ENCODE data around the gene SRSF2.
"Not testable (repeated sequence)": the region's sequence is repeated elsewhere in the genome, so short reads cannot be mapped to it uniquely, and the experiment has no call there.

Gene SRSF2

GRCh38 chr17:76713765-76714164, 23.4 kb downstream of the SRSF2 start:
- Histone ChIP-seq H3K9me3 (ENCODE audit: control insufficient read depth in 5 of 5, low read length in 5 of 5) (no peaks in the 10 kb centered on the region), H3K27ac (ENCODE audit: low read depth, low read length) (no peak overlapping the region), H3K4me1 (ENCODE audit: control insufficient read depth in 5 of 5, insufficient read depth in 5 of 5, low read length in 5 of 5) (peaks cover 6 to 52% (median 47%) of the 10 kb centered on the region in 5 donors), H3K9ac (ENCODE audit: low read length in 5 of 5) (no peak overlapping the region), H3K4me3 (ENCODE audit: low read depth in 1 of 5, low read length in 5 of 5) (no peak overlapping the region), H3K27me3 (ENCODE audit: control insufficient read depth in 5 of 5, insufficient read depth in 4 of 5, low read length in 5 of 5) (no peaks in the 10 kb centered on the region), H3K36me3 (ENCODE audit: control insufficient read depth in 5 of 5, insufficient read depth in 5 of 5, low read length in 5 of 5) (peaks cover under 1 to 52% (median 46%) of the 10 kb centered on the region in 5 donors)

GRCh38 chr17:76712321-76712720, 24.8 kb downstream of the SRSF2 start:
- H3K27me3 ChIP-seq (ENCODE audit: control insufficient read depth in 5 of 5, insufficient read depth in 4 of 5, low read length in 5 of 5); H3K9ac ChIP-seq (ENCODE audit: low read length in 5 of 5); H3K4me3 ChIP-seq (ENCODE audit: low read depth in 1 of 5, low read length in 5 of 5); H3K9me3 ChIP-seq (ENCODE audit: control insufficient read depth in 5 of 5, low read length in 5 of 5); H3K27ac ChIP-seq (ENCODE audit: low read depth, low read length): not testable (repeated sequence)
- Histone ChIP-seq H3K36me3 (ENCODE audit: control insufficient read depth in 5 of 5, insufficient read depth in 5 of 5, low read length in 5 of 5) (peaks cover 0 to 38% (median 34%) of the 10 kb centered on the region in 5 donors), H3K4me1 (ENCODE audit: control insufficient read depth in 5 of 5, insufficient read depth in 5 of 5, low read length in 5 of 5) (peaks cover 14 to 65% (median 60%) of the 10 kb centered on the region in 5 donors)

GRCh38 chr17:76710863-76711611, 26.1 kb downstream of the SRSF2 start, which contains the start of gene MXRA7:
TSS of gene MXRA7 (minus strand) at chr17:76710965. CDS start at chr17:76710946, 19 bp downstream.
- Histone ChIP-seq H3K9me3 (ENCODE audit: control insufficient read depth in 5 of 5, low read length in 5 of 5) (no peaks in the 10 kb centered on the region), H3K36me3 (ENCODE audit: control insufficient read depth in 5 of 5, insufficient read depth in 5 of 5, low read length in 5 of 5) (peaks cover 0 to 26% (median 23%) of the 10 kb centered on the region in 5 donors), H3K27me3 (ENCODE audit: control insufficient read depth in 5 of 5, insufficient read depth in 4 of 5, low read length in 5 of 5) (no peaks in the 10 kb centered on the region), H3K4me3 (ENCODE audit: low read depth in 1 of 5, low read length in 5 of 5) (peak within 1 kb of the TSS; percentile 70 to 77 (median 73)), H3K9ac (ENCODE audit: low read length in 5 of 5) (peak within 1 kb of the TSS; percentile 63 to 82 (median 78)), H3K27ac (ENCODE audit: low read depth, low read length) (peak within 1 kb of the TSS; percentile 95), H3K4me1 (ENCODE audit: control insufficient read depth in 5 of 5, insufficient read depth in 5 of 5, low read length in 5 of 5) (peaks cover 14 to 56% (median 53%) of the 10 kb centered on the region in 5 donors)

- peak overlapping the region; percentile 70 to 77 (median 73) for H3K4me3 ChIP-seq (ENCODE audit: low read depth in 1 of 5, low read length in 5 of 5)
- peaks cover 0 to 18% (median 15%) of the 10 kb centered on the region in 5 donors for H3K36me3 ChIP-seq (ENCODE audit: control insufficient read depth in 5 of 5, insufficient read depth in 5 of 5, low read length in 5 of 5)
- peaks cover 14 to 48% (median 47%) of the 10 kb centered on the region in 5 donors for H3K4me1 ChIP-seq (ENCODE audit: control insufficient read depth in 5 of 5, insufficient read depth in 5 of 5, low read length in 5 of 5)
- peak overlapping the region; percentile 63 to 82 (median 67) for H3K9ac ChIP-seq (ENCODE audit: low read length in 5 of 5)
- not testable (repeated sequence) for H3K27me3 ChIP-seq (ENCODE audit: control insufficient read depth in 5 of 5, insufficient read depth in 4 of 5, low read length in 5 of 5); H3K9me3 ChIP-seq (ENCODE audit: control insufficient read depth in 5 of 5, low read length in 5 of 5)
- H3K27ac ChIP-seq (ENCODE audit: low read depth, low read length): peak overlapping the region; percentile 95
Measured at GRCh38 chr17:76709951-76710862, 26.9 kb downstream of the SRSF2 start.

- Histone ChIP-seq H3K9ac (ENCODE audit: low read length in 5 of 5) (peak overlapping the region; percentile 63 to 82 (median 67)), H3K36me3 (ENCODE audit: control insufficient read depth in 5 of 5, insufficient read depth in 5 of 5, low read length in 5 of 5) (peaks cover 0 to 15% (median 13%) of the 10 kb centered on the region in 5 donors), H3K27ac (ENCODE audit: low read depth, low read length) (peak overlapping the region; percentile 95), H3K4me3 (ENCODE audit: low read depth in 1 of 5, low read length in 5 of 5) (peak overlapping the region; percentile 70 to 77 (median 73)), H3K9me3 (ENCODE audit: control insufficient read depth in 5 of 5, low read length in 5 of 5) (no peaks in the 10 kb centered on the region), H3K27me3 (ENCODE audit: control insufficient read depth in 5 of 5, insufficient read depth in 4 of 5, low read length in 5 of 5) (no peaks in the 10 kb centered on the region), H3K4me1 (ENCODE audit: control insufficient read depth in 5 of 5, insufficient read depth in 5 of 5, low read length in 5 of 5) (peaks cover 14 to 45% (median 41%) of the 10 kb centered on the region in 5 donors)
Measured at GRCh38 chr17:76709077-76709950, 27.8 kb downstream of the SRSF2 start.

- Histone ChIP-seq H3K9me3 (ENCODE audit: control insufficient read depth in 5 of 5, low read length in 5 of 5) (no peaks in the 10 kb centered on the region), H3K4me3 (ENCODE audit: low read depth in 1 of 5, low read length in 5 of 5) (peak overlapping the region; percentile 70 to 77 (median 73)), H3K4me1 (ENCODE audit: control insufficient read depth in 5 of 5, insufficient read depth in 5 of 5, low read length in 5 of 5) (peaks cover 14 to 45% (median 42%) of the 10 kb centered on the region in 5 donors), H3K36me3 (ENCODE audit: control insufficient read depth in 5 of 5, insufficient read depth in 5 of 5, low read length in 5 of 5) (peaks cover 0 to 6% (median 3%) of the 10 kb centered on the region in 5 donors), H3K9ac (ENCODE audit: low read length in 5 of 5) (peak overlapping the region in 4 of 5 donors; percentile 3 to 82 (median 44)), H3K27me3 (ENCODE audit: control insufficient read depth in 5 of 5, insufficient read depth in 4 of 5, low read length in 5 of 5) (no peaks in the 10 kb centered on the region), H3K27ac (ENCODE audit: low read depth, low read length) (peak overlapping the region; percentile 95)
Measured at GRCh38 chr17:76707985-76708807, 28.9 kb downstream of the SRSF2 start.

- Histone ChIP-seq H3K27ac (ENCODE audit: low read depth, low read length) (no peak overlapping the region), H3K36me3 (ENCODE audit: control insufficient read depth in 5 of 5, insufficient read depth in 5 of 5, low read length in 5 of 5) (no peaks in the 10 kb centered on the region), H3K4me1 (ENCODE audit: control insufficient read depth in 5 of 5, insufficient read depth in 5 of 5, low read length in 5 of 5) (peaks cover 14 to 46% (median 45%) of the 10 kb centered on the region in 5 donors), H3K4me3 (ENCODE audit: low read depth in 1 of 5, low read length in 5 of 5) (no peak overlapping the region), H3K9me3 (ENCODE audit: control insufficient read depth in 5 of 5, low read length in 5 of 5) (no peaks in the 10 kb centered on the region), H3K27me3 (ENCODE audit: control insufficient read depth in 5 of 5, insufficient read depth in 4 of 5, low read length in 5 of 5) (no peaks in the 10 kb centered on the region), H3K9ac (ENCODE audit: low read length in 5 of 5) (no peak overlapping the region)
Measured at GRCh38 chr17:76706817-76707216, 30.3 kb downstream of the SRSF2 start.

GRCh38 chr17:76704805-76705204, 32.3 kb downstream of the SRSF2 start:
- H3K4me3 ChIP-seq (ENCODE audit: low read depth in 1 of 5, low read length in 5 of 5): no peak overlapping the region
- peaks cover 15 to 52% (median 48%) of the 10 kb centered on the region in 5 donors for H3K4me1 ChIP-seq (ENCODE audit: control insufficient read depth in 5 of 5, insufficient read depth in 5 of 5, low read length in 5 of 5)
- H3K27ac ChIP-seq (ENCODE audit: low read depth, low read length): no peak overlapping the region
- H3K9ac ChIP-seq (ENCODE audit: low read length in 5 of 5): no peak overlapping the region
- H3K9me3 ChIP-seq (ENCODE audit: control insufficient read depth in 5 of 5, low read length in 5 of 5): no peaks in the 10 kb centered on the region
- no peaks in the 10 kb centered on the region for H3K36me3 ChIP-seq (ENCODE audit: control insufficient read depth in 5 of 5, insufficient read depth in 5 of 5, low read length in 5 of 5)
- no peaks in the 10 kb centered on the region for H3K27me3 ChIP-seq (ENCODE audit: control insufficient read depth in 5 of 5, insufficient read depth in 4 of 5, low read length in 5 of 5)

All from subcutaneous abdominal adipose tissue (tissue), 5 donors.